NCI-H2029 (cell line): Measurements from ENCODE around the gene TNRC6C.
A peak's percentile ranks its signal among the peaks of the same experiment; 100 is the strongest.

ENCODE experiments used
- DNase-seq: peaks from one replicate; lab custom pipeline; 2025; lab: John Stamatoyannopoulos, UW

TNRC6C gene

GRCh38 chr17:78089576-78090281 is 131.2 kb downstream of the TNRC6C start:
- no peak for DNase-seq

- DNase-seq: no peak
Measured at GRCh38 chr17:78092794-78093324, 134.4 kb downstream of the TNRC6C start.

- no peak for DNase-seq
Measured at GRCh38 chr17:78095035-78095434, 136.5 kb downstream of the TNRC6C start.

GRCh38 chr17:78096093-78096492 is 137.6 kb downstream of the TNRC6C start:
- DNase-seq: no peak

- DNase-seq: no peak
Measured at GRCh38 chr17:78101112-78101511, 142.6 kb downstream of the TNRC6C start.

GRCh38 chr17:78101542-78101941 is 143.0 kb downstream of the TNRC6C start:
- DNase-seq: no peak

- no peak for DNase-seq
Measured at GRCh38 chr17:78103311-78103710, 144.8 kb downstream of the TNRC6C start.

- DNase-seq: no peak
Measured at GRCh38 chr17:78104540-78104941, 146.0 kb downstream of the TNRC6C start.

- no peak for DNase-seq
Measured at GRCh38 chr17:78105101-78105500, 146.6 kb downstream of the TNRC6C start.

GRCh38 chr17:78105551-78105950 is 147.0 kb downstream of the TNRC6C start:
- no peak for DNase-seq

- DNase-seq: no peak
Measured at GRCh38 chr17:78106211-78106610, 147.7 kb downstream of the TNRC6C start.

GRCh38 chr17:78107457-78107856 is 149.0 kb downstream of the TNRC6C start:
- DNase-seq: no peak

- DNase-seq: no peak
Measured at GRCh38 chr17:78107976-78108725, 149.6 kb downstream of the TNRC6C start.

- DNase-seq: no peak
Measured at GRCh38 chr17:78108726-78109488, 150.4 kb downstream of the TNRC6C start.

- no peak for DNase-seq
Measured at GRCh38 chr17:78109489-78109761, 150.9 kb downstream of the TNRC6C start.

GRCh38 chr17:78110363-78111015 is 152.0 kb downstream of the TNRC6C start:
- DNase-seq: no peak

- no peak for DNase-seq
Measured at GRCh38 chr17:78111016-78111726, 152.7 kb downstream of the TNRC6C start.

GRCh38 chr17:78111727-78112517 is 153.4 kb downstream of the TNRC6C start:
- DNase-seq: no peak

GRCh38 chr17:78112518-78113471 is 154.3 kb downstream of the TNRC6C start:
- peak; percentile 24 for DNase-seq
